Left forelimb (tissue), 1 donor: ENCODE results near the gene BPGM.
"Not testable (repeated sequence)": the region's sequence is repeated elsewhere in the genome, so short reads cannot be mapped to it uniquely, and the experiment has no call there.

Experiments used
- DNase-seq: peaks from one replicate; pipeline ENCODE4 v3.0.0-alpha.2; 2018; ENCODE audit warnings: low spot score

BPGM gene

DNA sequence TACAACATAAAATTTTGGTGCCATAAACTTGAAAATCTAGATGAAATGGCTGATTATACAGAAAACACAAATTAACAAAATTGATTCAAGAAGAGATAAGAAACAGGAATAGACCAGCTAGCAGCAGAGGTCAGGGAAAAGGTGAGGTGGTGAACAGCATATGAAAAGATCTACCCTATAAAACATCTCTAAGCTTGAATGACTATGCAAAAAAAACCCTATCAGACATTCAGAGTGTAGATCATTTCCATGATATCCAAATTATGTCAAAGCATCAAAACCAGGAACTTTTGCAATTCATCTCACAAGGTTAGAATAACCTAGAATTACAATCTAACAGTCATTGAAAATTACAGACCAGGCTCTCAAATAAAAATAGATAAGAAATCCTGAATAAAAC, 14.6 kb upstream of the BPGM start:
- no peak for DNase-seq

DNA sequence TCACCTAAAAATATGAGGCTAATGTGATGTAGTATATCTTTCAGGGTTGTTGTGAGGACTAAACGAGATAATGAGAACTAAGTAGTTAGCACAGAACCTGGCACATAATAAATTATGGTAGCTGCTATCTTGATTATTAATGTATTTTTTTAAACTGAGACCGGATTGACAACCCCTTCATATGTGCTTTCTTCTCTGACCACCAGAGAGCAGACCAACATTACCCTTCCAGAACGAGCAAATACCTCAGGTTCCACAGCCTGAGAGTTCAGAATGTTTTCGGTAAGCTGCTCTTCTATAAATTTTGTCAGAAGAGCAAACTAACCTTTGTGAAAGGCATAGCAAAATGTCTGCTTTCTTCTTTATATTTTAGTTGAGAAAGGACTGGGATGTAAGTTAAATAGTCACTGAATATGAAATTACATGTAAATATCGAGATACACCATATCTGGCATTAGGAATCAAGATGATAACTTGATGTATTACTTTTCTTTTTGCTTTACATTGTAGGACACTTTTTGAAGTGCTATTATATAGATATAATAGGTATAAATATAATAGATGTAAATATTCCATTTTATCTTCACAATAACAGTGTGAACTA, 13.6 kb upstream of the BPGM start:
- DNase-seq = no peak

DNA sequence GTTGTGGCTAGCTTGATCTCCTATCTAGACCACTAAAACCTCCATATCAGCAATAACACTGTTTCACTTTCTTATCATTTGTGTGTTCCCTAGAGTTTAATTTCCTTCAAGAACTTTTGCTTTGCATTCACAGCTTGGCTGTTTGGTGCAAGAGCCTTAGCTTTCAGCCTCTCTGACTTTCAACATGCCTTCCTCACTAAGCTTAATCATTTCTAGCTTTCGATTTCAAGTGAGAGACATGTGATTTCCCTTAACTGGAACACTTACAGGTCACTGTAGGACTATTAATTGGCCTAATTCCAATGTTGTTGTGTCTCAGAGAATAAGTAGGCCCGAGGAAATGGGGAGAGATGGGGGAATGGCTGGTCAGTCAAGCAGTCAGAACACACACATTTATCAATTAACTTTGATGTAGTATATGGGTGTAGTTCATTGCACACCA, 10.6 kb upstream of the BPGM start:
- no peak for DNase-seq

DNA sequence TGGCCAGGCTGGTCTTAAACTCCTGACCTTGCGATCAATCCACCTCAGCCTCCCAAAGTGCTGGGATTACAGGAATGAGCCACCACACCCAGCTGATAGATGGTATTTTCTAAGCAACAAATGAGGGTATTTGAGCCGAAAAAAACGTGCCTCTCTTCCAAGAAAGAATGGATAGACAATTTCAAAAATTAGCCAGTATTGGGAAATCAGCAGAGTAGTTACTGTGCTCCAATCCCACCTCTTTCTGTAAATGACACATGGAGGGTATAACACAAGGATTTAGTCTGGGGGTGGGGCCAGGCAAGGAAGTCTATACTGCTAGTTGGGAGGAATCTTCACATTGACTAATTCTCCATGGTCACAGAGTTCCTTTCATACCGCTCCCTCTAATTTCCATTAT, 9.2 kb upstream of the BPGM start:
- no peak for DNase-seq

DNA sequence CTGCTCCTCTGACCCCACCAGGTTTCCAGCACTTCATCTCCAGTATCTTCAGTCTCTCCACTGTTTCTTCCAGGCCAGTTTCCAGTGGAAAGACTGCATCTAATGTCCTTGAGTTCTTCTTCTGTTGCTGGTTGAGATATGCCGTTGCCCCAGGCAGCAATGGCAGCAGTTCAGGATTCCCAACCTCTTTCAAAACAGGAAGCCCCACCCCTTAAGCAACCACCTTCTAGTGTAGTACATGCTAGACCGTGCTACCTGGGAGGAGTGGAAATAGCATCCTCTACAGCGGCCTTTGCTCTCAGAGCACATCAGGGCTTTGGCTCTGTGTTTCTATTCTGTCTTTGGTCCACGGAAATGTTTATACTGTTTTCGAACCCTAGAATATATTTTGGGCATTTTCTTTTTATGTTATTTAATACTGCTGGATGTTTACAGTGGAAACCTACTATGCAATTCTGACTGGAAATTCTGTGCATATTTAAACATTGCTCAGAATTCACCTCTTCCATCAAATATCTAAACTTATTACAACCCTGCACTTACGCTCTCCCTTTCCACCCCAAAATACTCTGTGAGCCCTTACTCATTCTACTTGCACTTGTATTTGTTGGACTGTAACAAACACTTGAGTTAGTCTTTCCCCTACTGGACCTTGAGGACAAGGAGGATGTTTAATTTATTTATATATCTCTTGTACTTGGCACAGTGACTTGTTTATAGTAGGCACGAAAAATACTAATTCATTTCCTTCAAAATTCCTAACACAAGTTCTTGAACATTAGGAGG, 8.5 kb upstream of the BPGM start:
- no peak for DNase-seq

DNA sequence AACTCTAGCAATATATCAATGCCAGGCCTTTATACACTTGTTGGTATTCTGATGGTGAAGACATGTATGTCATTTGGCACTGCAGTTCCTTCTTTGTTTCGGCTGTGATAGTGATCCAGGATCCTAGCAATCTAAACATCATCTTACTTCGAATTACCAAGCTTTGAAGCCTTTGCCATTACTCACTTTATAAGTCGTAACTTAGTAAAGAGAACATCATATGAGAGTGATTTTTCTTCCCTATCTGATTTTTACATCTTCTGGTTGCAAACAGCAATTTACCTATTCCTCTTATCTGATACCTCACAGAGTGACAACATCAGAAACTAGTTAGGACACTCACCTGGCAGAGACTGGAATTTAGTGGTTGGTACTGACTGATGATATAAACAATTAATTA, 7.6 kb upstream of the BPGM start:
- DNase-seq = no peak

DNA sequence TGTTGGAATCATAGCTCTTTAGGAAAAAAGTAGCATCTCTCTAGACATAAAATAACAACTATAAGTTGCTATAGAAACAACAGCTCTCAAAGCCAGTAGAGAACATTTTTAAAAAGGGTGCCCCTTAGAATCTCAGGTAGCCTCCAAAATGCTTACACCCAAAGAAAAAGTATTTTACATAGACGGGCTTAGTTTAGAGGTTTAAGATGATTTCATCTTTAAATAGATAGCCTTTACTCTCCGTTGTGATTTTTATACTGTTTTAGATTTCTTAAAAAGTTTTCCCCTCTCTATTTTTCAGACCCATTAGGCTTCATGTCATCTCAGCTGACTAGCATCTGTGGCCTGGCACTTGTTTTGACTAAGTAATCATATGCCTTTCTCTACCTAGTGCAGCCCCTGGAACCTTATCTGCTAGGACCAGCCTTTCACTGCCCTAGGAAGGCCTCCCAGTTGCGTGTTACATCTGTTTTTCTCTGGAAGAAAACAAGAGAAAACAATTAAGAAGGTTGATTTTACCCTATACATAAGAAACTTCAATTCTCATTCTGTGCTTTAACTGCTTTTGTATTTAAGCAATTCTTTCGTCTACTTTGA, 6.9 kb upstream of the BPGM start:
- DNase-seq = no peak

DNA sequence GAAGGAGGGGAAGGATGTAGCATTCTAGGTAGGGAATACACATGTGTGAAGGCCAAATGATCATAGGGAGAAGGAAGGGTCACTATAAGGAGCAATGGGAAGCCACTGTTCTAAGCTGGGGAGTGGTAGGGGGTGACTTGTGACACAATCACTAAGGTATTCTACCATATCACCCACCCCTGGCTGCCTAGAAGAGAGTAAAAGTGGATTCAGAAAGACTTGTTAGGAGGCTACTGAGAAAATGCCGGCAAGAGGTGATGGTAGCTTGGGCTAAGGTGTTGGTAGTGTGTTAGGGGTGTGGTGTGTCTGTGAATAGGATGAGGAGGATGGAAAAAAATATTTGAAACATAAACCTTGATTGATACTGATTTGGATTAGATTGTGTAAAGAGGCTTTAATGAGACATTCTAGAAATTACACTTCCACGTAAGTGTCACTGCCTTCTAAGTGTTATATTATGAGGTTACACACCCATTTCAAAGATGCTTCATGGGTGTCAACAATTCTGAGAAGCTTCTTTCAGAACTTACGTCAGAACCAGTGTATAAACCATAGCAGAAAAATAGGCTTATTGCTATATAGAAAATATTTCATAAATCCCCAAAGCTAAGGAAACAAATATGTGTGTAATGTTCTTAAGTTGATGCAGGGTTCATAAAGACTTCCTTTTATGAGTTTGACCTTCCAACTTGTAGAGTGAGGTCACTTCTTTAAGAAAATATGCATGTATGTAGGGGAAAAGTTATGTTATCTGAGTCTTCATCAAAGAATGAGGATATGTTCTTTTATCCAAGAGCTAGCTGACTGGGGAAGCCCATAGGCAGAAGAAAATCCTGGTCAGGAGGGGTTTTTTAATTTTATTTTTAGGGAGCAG, 5.6 kb upstream of the BPGM start:
- no peak for DNase-seq

DNA sequence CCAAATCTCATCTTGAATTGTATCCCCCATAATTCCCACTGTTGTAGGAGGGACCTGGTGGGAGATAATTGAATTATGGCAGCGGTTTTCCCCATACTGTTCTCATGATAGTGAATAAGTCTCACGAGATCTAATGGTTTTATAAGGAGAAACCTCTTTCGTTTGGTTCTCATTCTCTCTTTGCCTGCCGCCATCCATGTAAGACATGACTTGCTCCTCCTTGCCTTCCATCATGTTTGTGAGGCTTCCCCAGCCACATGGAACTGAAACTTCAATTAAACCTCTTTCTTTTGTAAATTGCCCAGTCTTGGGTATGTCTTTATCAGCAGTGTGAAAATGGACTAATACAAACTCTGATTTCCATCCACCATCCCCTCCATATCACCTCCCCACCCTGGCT, 4.7 kb upstream of the BPGM start:
- not testable (repeated sequence) for DNase-seq

DNA sequence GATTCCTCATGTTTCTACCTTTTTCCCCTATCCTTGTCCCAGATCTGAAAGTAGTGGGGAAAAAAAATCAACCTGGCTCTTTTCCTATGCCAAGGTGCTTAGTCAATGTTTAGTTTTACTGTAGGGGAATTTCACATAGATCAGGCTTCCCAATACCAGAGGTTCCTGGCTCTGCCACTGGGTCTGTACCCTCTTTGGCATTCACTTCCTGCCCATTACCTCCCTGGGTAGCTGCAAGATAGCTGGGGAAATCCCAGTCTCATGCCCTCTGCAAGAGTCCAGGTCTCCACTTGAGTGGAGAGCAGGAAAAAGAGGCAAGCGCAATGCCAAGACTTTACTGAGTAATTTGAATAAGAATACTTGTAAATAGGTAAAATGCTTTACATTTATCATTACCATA, 3.5 kb upstream of the BPGM start:
- DNase-seq = no peak

DNA sequence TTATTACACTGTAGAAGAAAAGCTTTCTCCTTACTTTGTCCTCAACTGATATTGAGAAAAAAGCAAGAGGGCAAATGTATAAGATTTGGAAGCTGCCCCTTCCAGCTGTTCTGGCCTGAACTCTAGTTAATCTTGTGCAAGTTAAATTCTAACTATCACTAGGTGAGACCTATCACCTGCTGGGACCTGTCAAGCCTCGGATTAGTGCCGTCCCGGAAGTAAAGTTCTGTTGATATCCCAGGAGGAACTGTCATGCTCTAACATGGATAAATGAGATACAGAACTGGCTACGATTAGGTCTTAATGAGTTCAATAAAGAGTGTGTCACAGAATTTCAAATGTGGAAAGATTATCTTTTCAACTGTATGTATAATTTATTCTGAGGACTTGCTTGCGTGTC, 1.2 kb upstream of the BPGM start:
- no peak for DNase-seq

DNA sequence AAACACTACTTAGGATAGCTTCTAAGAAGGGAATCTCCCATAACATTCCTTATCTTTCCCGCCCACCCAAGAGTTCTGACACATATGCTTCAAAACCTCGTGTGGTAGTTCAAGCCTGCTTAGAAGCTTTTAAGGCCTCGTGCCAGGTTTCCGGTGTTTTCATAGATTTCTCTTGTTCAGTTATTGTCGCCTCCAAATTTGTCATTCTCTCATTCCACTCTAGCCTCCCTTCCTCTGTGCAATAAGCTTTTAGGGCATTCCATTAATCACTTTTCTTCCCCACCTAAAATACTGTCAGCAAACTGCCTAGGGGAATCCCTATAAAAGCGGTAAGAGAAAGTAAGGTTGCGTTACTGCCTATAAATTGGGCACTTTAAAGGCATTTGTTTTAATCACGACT, 718 bp upstream of the BPGM start:
- no peak for DNase-seq

DNA sequence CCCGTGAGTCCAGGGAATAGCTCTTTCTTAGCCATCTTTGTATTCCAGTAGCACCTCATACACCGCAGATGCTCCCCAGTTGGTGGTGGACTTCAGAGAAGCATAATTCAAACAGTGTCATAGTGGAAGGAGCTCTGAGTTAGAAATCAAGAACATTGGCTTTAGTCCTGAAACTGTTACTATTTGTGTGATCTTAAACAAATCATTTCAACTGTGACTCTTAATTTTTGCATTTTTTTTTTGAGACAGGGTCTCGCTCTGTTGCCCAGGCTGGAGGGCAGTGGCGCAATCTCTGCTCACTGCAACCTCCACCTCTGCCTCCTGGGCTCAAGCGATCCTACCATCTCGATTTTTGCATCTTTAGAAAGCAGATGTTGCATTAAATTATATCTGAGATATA, 1.8 kb downstream of the BPGM start:
- no peak for DNase-seq

DNA sequence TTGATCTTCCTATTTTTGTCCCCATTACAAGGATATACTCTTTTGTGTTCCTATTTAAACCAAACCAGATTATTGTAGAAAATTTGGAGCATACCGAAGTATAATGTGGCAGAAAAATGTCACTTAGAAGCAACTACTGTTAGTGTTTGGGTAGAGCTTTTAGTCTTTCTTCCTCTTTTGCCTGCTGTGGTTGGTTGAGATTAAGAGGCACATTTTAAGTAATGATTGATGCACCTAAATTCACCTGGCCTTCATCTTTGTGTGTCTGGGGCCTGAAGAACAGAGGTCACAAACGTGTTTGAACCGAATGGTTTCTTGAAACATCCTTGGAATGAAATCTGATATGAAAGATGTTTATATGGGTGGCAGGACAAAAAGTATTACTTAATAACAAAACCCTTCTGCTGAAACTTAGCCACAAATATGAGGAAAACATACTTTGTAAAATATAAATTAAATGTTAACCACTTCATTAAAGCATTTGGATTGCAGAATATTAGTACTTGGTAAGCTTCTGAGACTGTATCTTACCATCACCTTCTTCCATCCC, 2.6 kb downstream of the BPGM start:
- no peak for DNase-seq

DNA sequence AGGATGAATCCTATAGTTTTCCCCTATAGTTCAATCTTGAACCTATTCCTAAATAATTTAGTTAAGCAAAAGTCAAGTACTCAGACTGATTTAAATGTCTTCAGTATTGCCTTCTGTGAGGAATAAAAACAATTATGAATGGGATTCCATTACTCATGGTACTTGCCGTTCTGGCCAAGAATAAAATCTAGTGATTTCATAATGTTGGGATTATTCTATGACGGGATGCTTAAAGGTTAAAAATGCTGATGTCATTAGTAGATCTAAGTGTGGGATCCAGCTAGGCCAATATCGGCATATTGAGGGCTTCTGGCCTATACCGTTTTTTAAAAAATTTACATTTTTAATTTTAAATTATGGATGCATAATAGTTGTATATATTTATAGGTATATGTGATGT, 5.3 kb downstream of the BPGM start:
- DNase-seq = no peak

DNA sequence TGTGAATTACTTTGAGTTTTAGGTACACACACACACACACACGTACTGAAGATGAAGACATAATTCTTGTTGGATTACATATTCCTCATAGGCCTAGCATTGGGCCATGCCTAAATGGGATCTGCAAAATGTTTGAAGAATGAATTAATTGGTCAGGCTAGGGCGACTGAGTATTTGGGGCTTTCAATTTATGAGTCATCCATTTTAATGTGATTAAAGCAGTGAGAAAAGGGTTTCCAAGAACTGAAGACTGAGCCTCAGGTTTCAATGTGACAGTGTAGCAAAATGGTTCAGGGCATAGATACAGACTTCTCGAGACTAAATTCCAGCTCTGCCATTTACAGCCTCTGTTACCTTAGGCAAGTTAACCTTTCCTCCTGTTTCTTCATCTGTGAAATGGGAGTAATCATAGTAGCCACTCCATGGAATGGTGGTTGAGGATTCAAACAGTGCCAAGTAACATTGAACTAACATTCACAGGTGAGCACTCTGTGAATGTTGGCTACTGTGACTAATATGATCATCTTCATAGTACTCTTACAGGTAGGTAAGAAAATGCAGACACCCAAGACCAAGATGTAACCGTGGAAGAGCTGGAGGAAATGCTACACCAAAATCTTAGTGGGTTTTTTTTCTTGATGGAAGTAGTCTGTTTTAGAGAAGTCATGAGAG, 7.6 kb downstream of the BPGM start:
- DNase-seq = no peak

DNA sequence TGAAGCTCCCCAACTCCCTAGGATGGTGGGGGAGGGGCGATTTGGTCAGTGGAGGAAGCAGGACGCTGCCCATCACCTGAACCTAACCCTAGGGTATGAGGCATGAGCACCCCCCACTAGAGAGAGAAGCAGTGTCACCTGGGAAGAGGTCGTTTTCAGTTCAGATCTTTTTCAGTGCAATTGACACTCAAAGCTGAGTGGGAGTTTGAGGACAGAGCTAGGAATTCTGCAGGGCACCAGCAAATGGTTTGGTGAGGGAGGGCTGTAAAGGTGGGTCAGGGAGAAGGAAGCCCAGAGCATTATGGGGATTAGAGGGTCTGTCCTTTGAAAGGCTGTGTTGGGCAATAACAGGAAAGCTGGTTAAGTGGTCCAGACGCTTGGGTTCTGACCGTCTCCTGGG, 10.9 kb downstream of the BPGM start:
- no peak for DNase-seq

DNA sequence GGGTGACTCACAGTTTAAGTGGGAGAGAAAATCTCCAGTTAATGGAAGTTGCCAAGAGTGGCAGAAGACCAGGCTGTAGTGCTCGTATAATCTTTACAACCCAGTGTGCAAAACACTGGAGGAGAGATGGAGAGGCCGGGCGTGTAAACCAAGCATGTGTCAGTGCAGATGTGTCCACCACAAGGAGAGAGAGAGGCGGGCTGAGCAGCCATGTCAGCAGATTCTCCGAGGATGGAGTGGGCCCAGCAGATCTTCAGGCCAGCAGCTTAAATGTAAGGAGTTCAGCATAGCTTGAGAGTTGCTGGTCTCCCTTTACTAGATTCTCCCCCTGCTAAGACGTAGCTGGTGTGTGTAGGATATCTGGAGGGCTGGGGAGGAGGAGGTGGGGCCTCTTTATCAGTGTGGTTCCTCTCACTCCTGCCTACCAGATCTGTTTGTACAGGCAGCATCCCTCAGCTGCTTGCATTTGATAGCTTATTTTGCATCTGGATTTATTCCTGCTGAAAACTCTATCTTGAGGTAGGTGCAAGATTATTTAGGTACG, 13.7 kb downstream of the BPGM start:
- no peak for DNase-seq

DNA sequence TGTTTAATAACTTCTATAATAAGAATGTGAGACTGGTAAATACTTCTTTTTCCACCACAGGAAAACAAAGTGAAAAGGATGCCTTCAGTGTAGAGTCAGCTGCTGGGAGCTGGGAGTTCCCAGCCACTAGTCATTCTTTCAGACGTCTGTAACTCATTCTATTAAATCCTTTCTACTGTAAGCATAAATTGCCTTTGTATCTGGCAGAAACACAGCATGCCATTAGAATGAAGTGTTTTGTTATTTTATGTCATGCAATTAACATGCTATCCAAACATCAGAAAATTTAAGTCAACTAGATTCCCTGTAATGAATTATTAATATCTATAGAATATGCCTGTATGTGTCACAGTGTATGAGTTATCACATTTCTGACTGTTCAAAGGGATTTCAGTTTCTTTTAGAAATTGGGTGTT, 14.3 kb downstream of the BPGM start:
- no peak for DNase-seq

DNA sequence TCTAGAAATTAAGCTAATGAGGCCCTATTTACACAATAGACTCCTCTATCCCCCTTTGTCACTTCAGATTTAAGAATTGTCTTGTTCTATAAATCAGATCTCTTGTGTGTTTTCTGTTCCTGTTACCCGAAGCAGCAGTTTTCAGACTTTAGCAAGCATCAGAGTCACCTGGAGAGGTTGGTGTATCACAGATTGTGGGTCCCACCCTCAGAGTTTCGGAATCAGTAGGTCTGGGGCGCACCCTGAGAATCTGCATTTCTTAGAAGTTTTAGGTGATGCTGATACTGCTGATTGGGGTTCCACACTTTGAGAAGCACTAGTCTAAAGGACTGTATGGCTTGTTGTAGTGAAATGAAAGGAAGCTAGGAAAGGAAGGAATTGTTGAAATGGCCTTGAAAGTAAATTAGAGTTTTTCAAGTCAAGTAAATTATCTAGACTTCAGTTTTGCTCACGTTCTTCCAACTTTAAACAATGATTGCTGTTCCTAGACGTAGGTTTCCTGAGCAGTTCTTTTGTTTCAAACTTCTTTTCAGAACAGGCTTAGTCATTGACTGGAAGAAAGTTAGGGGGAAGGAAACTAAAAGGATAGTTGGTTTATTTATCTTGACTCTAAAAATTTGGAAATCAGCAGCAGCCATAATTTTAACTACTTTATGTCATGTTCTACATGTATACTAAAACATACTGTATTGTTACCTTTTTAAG, 15.7 kb downstream of the BPGM start:
- DNase-seq = no peak

DNA sequence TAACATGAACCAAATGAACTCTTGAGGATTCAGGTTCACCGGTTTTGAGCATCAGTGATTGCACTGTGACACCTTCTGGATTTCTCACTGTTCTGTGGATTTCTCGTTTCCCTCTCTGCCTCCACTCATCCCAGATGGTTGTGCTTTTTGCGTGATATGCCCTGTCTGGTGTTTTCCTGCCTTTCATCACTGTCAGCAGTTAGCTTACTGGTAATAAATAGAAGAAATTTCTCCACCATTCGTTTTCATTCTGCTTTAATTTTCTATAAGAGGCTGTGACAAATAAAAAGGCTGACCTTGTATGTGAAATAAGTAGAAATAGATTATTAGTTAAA, 16.2 kb downstream of the BPGM start:
- no peak for DNase-seq
